Jurkat, Clone E6-1 (cell line): Measurements from ENCODE around the gene ITPR1. TPM values are rescaled to one million over a fixed set of nuclear protein-coding genes. Genes with fewer than 3 reads are reported as not detected.
A peak's percentile ranks its signal among the peaks of the same experiment; 100 is the strongest.
"Not testable (repeated sequence)": the region's sequence is repeated elsewhere in the genome, so short reads cannot be mapped to it uniquely, and the experiment has no call there.

ENCODE experiments used
- DNase-seq: peaks from one replicate; pipeline ENCODE4 v3.0.0-alpha.2; 2011; ENCODE audit warnings: low read depth, low spot score
- H3K4me3 ChIP-seq: 2 replicates; pipeline ENCODE4 v1.5.1; 2011; ENCODE audit warnings: mild to moderate bottlenecking, low read length, control low read depth, moderate library complexity
- polyA plus RNA-seq: library from polyadenylated mRNA; unstranded; fragments of >200 nt; gene quantifications from one replicate; pipeline ENCODE4 v1.2.1, GENCODE V29; 2012; ENCODE audit warnings: missing spikeins; ENCODE audit not compliant: insufficient read length, insufficient read depth

ITPR1 gene
- 12.9 TPM for polyA plus RNA-seq

DNA sequence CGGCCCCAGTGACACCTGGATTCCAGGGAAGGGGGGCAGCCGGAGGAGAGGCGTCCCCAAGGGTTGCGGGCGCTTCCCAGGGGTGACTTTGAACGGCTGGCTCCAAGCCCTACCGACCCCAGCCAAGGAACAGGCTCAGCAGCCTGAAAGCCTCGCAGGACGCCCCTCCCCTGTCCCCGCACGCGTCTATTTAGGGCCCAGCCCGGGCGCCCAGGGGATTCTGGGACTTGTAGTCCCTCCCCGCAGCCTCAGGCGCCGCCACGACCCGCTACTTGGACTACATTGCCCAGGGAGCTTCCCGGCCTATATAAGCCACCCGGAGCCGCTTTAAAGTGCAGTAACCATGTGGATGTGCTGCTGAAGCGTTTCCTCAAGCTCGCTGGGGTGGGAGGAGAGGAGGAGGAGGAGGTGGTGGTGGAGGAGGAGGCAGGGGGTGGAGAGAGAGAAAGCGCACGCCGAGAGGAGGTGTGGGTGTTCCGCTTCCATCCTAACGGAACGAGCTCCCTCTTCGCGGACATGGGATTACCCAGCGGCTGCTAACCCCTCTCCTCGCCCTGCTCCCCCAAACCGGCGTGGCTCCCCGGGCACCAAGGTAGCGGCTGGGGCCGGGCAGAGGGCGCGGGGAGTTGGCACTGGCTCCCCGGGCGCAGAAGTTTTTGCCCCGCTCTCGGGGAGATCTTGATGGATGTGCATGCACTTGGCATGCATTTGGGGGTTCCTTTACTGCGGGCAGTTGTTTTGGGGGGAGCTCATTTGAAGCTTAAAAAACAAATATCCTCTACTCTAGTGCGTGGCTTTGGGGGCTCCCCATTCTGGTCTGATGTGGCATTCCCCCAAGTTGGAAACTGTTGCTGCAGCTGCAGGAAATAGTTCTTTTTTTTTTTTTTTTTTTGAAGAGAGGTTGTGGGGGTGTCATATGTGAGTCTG is at the start of gene ITPR1:
TSS of gene ITPR1 (plus strand) at position 335 of the 927 bp plus-strand sequence. CDS start 23,144 bp downstream, outside the sequence.
- peak; percentile 99 for DNase-seq
- H3K4me3 ChIP-seq: peak within 1 kb of the TSS; percentile 80

DNA sequence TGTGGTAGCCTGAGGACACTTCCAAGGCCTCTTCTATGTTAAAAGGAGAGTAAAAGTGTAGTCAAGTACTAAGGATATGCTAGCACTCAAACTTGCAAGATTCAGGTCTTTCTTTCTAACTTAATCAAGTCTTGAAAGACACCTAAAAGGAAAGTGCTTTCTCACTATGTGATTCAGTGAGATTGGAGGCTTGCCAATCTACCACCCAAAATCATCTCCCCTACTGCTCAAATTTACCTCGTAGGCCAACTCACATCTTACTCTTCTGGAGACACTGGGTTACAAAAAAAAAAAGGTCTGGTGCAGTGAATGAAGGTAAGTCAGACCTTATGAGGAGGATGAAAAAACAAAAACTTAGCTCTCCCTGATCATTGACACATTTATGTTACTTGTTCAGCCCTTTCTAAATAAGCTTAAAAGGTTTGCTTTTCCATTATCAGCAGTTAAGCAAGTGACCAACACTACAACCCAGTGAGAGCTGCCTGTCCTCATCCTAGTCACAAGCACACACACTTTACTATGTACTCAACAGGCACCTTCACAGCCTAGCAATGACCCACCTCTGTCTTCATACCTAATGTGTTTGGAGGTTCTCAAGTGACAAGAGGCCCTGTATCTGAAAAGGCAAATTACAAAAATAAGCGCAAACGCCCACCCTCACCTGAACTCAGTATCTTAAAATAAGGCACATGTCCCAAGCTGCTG is 45.7 kb upstream of the ITPR1 start:
- no peak for DNase-seq
- H3K4me3 ChIP-seq: no peak overlapping the region

DNA sequence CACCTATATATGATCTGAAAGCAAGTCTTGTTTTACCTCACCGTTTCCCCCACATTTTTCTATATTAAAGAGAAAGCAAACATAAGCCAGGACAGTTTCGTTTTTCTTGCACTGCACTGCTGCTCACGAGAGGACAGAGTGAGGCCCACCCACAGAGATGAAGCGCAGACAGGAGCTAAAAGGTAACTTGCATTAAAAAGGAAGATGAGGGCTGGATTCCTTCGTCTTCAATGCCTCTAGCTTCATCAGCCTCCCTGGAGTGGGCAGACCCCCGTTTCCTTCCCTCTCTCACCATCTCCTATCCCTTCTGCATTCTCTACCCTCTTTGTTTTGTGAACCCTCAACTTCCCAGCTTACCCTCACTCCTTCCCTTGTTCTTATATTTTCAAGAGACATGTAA is 45.0 kb upstream of the ITPR1 start:
- DNase-seq: no peak
- H3K4me3 ChIP-seq: no peak overlapping the region

- no peak overlapping the region for H3K4me3 ChIP-seq
- no peak for DNase-seq
These were observed 43.9 kb upstream of the ITPR1 start for GRCh38 chr3:4449043-4449805.

DNA sequence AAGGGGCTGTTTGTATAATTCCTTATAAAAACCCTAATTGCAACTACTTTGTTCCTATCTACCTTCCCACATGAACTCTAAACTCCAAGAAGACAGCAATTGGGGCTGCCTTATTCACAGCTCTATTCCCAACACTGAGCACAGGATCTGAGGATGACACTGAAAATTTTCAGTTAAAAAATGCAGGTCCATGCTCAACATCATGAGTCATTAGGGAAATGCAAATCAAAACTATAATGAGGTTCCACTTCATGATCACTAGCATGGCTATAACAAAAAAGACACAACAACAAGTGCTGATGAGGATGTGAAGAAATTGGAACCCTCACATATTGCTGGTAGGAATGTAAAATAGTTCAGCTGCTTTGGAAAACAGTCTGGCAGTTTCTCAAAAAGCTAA is 39.0 kb upstream of the ITPR1 start:
- no peak for DNase-seq

GRCh38 chr3:4456780-4457179 is 36.4 kb upstream of the ITPR1 start:
- not testable (repeated sequence) for DNase-seq

More for the DNA sequence above, 39.0 kb upstream of the ITPR1 start:
- H3K4me3 ChIP-seq: no peak overlapping the region

DNA sequence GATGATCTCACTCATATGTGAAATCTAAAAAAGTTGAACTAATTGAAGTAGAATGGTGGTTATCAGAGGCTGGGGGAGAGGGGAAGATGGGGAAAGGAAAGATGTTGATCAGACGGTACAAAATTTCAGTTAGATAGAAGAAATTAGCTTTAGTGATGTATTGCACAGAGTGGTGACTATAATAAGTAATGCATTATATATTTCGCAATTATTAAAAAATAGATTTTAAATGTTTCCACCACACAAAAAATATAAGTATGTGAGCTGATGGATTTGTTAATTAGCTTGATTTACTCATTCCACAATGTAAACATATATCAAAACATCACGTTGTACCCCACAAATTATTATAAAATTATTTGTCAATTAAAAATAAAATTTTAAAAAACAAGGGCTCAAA is 34.2 kb upstream of the ITPR1 start:
- H3K4me3 ChIP-seq: no peak overlapping the region
- DNase-seq: no peak

More at GRCh38 chr3:4456780-4457179, 36.4 kb upstream of the ITPR1 start:
- not testable (repeated sequence) for H3K4me3 ChIP-seq

- no peak for DNase-seq
- H3K4me3 ChIP-seq: no peak overlapping the region
These were observed 32.8 kb upstream of the ITPR1 start for GRCh38 chr3:4460334-4460733.

DNA sequence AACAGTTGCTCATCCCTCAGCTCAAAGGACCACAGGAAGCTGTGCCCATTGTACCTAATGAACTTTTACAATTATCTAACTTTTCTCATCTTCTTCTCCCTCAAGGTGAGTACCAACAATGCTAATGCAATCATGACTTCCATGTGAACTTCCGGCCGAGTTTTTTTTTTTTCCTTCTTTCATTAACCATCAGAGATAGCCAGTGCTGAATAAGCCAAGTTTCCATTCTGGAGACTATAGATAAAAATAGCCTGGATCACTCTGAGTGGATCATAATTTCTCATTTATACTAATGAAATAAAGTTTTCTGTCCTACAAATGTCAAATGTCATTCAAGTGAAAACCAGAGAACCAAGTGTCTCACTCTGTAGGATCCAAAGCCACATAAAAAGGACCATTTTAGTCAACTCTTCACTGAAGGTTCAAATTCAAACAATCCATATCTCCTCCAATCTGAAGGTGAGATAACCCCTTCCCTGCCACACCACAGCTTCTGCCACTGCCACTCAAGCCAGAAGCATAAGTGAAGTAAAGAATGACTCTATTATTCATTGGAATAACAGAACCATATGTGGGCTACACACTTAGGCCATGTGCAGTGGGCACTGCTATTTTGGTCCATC is 31.6 kb upstream of the ITPR1 start:
- DNase-seq: peak; percentile 21
- H3K4me3 ChIP-seq: no peak overlapping the region

- no peak for DNase-seq
- H3K4me3 ChIP-seq: no peak overlapping the region
These were observed 30.6 kb upstream of the ITPR1 start for GRCh38 chr3:4462369-4463040.

- DNase-seq: no peak
- no peak overlapping the region for H3K4me3 ChIP-seq
These were observed 28.6 kb upstream of the ITPR1 start for GRCh38 chr3:4464576-4464975.

DNA sequence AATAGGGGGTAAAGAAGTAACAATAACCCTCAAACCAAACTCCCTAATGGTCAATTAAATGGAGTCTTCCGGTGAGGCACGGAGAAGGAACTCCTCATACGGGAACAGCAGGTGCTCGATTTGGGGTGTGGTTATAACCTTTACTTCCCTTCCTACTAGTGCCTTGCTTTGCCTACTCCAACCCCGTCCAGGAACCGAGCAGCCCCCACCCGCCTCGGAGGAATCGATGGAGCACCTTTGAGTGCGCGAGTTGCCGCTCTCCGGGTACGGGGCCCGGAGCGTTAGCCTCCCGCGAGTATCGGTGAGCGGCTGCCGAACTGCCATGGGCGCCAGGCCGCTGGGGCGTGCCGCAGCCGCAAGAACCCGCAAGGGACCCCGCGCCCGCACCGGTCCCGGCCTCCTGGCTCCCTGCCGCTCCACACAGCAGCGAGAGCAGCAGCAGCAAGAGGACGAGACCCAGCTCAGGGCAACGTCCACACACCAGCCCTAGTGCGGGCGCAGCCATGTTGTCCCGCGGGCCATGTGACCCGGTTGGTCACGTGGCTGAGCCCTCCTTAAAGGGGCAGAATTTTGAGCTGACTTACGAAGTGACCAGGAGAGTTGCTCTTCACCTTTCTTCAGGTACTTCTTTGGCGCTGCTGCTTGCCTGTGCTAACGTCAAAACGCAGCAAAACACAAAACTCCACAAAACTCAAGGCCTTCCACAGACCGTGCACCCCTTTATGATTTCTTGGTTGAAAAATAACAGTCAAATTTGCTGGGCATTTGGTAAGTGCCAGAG is 26.2 kb upstream of the ITPR1 start, which contains the start of gene SUMF1:
TSS of gene SUMF1 (minus strand) at position 529 of the 781 bp plus-strand sequence. CDS start at position 505, 24 bp downstream.
- DNase-seq: peak; percentile 61

DNA sequence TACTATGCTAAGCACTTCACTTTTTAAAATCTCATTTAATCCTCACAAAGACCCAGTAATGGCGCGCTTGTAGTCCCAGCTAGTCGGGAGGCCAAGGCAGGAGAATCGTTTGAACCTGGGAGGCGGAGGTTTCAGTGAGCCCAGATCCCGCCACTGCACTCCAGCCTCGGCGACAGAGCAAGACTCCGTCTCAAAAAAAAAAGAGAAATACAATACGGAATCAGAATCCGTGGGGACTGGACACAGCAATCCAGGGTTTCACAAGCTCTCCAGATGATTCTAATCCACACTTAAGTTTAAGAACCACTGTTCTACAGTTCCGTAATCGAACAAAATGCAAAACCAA is 25.7 kb upstream of the ITPR1 start:
- no peak for DNase-seq

More for the DNA sequence above, 26.2 kb upstream of the ITPR1 start, which contains the start of gene SUMF1:
- peak within 1 kb of the TSS; percentile 87 for H3K4me3 ChIP-seq

GRCh38 chr3:4471907-4472306 is 21.2 kb upstream of the ITPR1 start:
- DNase-seq: no peak
- H3K4me3 ChIP-seq: no peak overlapping the region

More for the DNA sequence above, 25.7 kb upstream of the ITPR1 start:
- peak overlapping the region; percentile 87 for H3K4me3 ChIP-seq

- no peak for DNase-seq
These were observed 20.8 kb upstream of the ITPR1 start for GRCh38 chr3:4472312-4472711.

DNA sequence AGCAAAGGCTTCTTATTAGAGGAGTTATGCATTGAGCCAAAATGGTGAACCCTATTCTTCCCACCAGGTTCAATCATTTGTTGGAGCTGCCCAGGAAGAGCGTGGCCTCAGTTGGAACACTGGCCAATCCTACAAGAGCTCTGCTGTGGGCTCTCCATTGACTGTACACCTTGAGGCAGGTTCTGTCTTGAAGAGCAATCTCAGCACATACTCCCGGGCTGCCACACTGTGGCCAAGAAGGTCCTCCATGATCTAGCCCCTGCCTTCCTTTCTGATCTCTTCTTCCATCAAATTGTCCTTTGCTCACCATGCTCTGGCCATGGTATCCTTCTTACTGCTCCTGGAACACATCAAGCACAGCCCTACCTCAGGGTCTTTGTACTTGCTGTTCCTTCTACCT is 20.4 kb upstream of the ITPR1 start:
- no peak overlapping the region for H3K4me3 ChIP-seq
- DNase-seq: no peak

More at GRCh38 chr3:4472312-4472711, 20.8 kb upstream of the ITPR1 start:
- no peak overlapping the region for H3K4me3 ChIP-seq

DNA sequence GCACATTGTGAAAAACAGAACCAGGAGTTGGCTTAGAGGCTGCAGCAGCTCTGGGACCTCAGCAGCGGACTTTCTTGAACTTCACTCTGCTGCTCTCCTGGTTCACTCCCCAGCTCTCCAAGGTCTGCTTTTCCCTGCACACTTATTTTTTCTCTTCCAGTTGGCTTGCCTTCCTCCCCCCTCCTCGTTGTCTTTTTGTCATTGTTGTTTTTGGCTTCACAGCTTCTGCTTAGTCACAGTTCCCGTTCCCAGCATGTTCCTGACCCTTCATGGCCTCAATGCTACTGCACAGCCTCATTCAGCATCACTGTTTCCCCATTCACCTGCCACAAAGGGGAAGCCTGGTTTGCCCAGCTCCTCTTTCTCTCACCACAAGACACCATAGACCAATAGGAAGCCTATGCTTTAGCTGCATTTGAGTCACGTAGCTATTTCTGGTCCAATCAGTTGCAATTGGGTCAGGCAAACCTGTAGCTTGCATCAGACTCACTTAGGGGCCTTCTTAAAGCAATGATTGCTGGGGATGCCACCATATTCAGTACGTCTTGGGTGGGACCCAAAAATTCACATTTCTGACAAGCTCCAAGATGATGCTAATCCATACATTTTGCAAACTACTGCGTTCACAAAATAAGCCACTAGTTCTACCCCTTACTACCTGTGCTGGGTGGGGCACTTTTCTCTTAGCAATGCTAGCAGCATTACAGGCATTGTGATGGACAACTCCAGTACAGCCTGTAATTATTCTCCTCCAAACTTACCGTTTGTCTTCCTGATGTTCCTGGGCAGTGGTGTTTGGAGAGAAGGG is 18.3 kb upstream of the ITPR1 start:
- H3K4me3 ChIP-seq: no peak overlapping the region
- peak; percentile 14 for DNase-seq
